Measurements from ENCODE around the gene TMEM54. TPM values are rescaled to one million over a fixed set of nuclear protein-coding genes. Genes with fewer than 3 reads are reported as not detected.

TMEM54 gene
- total and polyA plus RNA-seq, 2 of the 13 experiments (the other 11 are each of a cell fraction or from before 2014, with no cell fraction given) = 2.5 to 2.9 TPM

DNA sequence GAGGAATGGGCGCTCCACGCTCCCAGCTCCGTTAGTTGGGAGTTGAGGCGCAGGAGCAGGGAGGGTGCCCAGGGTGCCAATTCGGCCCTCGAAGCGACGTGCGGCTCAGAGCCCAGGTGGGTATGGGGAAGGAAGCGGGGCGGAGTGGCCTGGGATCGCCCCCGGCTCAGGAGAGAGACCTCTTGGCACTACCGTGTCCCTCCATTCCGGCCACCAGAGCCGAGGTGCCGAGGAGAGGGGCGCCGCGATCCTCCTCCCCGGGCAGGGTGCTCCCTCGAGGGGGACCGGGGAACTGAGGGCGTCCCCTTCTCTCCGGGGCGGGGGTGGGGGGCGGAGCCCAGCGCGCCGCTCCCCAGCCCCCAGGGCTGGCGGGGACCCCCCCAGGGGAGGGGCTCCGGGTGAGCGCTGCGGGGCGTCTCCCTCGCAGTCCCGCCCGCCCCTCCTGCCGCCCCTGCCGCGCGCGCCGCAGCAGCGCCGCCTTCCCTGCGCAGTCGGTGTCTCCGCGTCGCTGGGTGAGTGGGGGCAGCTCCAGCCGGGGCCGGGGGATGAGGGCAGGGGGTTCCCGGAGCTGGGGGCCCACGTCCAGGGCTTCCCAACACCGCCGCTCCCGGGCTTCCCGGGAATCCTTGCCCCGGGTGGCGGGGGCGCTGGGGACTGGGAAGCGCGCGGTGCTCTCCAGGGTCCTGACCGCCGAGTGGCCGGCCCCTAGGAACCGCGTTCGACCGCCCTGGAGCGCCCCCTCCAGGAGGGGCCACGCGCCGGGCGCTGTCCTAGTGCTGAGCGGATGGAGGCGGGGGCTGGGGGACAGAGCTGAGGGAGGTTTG lies 15.0 kb downstream of the TMEM54 start, which contains the start of gene HPCA (continued):
- no peak for TF ChIP-seq ZEB1 (IDR thresholded peaks at IDR 0.05; ENCODE audit: insufficient replicate concordance, low read depth)
- no peak for TF ChIP-seq HNRNPUL1 (IDR thresholded peaks at IDR 0.05; ENCODE audit: low read depth, low read length)
- no peak for TF ChIP-seq SRSF1 (optimal IDR thresholded peaks at IDR 0.05; ENCODE audit: low read depth, low read length)
- TF ChIP-seq PCBP1 (IDR thresholded peaks at IDR 0.05; ENCODE audit: borderline replicate concordance, low read depth, low read length) = 0 out of 2 replicates have a peak, but pooled peaks have one; percentile 8
- peak; percentile 99 for TF ChIP-seq EHMT2 (IDR thresholded peaks at IDR 0.05; ENCODE audit: borderline replicate concordance, low read depth, low read length)
- no peak for TF ChIP-seq SYNCRIP (IDR thresholded peaks at IDR 0.05; ENCODE audit: insufficient read depth, low read depth, low read length)
- no peak for TF ChIP-seq POLR2G (IDR thresholded peaks at IDR 0.05; ENCODE audit: low read depth, low read length)
- peak; percentile 78 for TF ChIP-seq THAP11 (CRISPR knock-in tag; IDR thresholded peaks at IDR 0.05)
- peak; percentile 99 for TF ChIP-seq KLF11 (CRISPR knock-in tag; IDR thresholded peaks at IDR 0.05)
- TF ChIP-seq MBD4 (IDR thresholded peaks at IDR 0.05; ENCODE audit: borderline replicate concordance, low read length) = no peak
- TF ChIP-seq, protein P1, sequence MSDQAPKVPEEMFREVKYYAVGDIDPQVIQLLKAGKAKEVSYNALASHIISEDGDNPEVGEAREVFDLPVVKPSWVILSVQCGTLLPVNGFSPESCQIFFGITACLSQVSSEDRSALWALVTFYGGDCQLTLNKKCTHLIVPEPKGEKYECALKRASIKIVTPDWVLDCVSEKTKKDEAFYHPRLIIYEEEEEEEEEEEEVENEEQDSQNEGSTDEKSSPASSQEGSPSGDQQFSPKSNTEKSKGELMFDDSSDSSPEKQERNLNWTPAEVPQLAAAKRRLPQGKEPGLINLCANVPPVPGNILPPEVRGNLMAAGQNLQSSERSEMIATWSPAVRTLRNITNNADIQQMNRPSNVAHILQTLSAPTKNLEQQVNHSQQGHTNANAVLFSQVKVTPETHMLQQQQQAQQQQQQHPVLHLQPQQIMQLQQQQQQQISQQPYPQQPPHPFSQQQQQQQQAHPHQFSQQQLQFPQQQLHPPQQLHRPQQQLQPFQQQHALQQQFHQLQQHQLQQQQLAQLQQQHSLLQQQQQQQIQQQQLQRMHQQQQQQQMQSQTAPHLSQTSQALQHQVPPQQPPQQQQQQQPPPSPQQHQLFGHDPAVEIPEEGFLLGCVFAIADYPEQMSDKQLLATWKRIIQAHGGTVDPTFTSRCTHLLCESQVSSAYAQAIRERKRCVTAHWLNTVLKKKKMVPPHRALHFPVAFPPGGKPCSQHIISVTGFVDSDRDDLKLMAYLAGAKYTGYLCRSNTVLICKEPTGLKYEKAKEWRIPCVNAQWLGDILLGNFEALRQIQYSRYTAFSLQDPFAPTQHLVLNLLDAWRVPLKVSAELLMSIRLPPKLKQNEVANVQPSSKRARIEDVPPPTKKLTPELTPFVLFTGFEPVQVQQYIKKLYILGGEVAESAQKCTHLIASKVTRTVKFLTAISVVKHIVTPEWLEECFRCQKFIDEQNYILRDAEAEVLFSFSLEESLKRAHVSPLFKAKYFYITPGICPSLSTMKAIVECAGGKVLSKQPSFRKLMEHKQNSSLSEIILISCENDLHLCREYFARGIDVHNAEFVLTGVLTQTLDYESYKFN (CRISPR knock-in tag; conservative IDR thresholded peaks at IDR 0.05) = no peak; the same call in 1 of the 2 replicates
- TF ChIP-seq MED8 (CRISPR knock-in tag; IDR thresholded peaks at IDR 0.05; ENCODE audit: insufficient replicate concordance) = peak; percentile 54
- TF ChIP-seq, protein P2, sequence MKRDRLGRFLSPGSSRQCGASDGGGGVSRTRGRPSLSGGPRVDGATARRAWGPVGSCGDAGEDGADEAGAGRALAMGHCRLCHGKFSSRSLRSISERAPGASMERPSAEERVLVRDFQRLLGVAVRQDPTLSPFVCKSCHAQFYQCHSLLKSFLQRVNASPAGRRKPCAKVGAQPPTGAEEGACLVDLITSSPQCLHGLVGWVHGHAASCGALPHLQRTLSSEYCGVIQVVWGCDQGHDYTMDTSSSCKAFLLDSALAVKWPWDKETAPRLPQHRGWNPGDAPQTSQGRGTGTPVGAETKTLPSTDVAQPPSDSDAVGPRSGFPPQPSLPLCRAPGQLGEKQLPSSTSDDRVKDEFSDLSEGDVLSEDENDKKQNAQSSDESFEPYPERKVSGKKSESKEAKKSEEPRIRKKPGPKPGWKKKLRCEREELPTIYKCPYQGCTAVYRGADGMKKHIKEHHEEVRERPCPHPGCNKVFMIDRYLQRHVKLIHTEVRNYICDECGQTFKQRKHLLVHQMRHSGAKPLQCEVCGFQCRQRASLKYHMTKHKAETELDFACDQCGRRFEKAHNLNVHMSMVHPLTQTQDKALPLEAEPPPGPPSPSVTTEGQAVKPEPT (CRISPR knock-in tag; IDR thresholded peaks at IDR 0.05; ENCODE audit: low read depth) = peak; percentile 87
- TF ChIP-seq PCBP2 (optimal IDR thresholded peaks at IDR 0.05; ENCODE audit: low read depth, low read length, poor library complexity, severe bottlenecking) = no peak
- TF ChIP-seq ZBTB42 (CRISPR knock-in tag; IDR thresholded peaks at IDR 0.05) = peak; percentile 92; the same call in 1 of the 2 replicates
- TF ChIP-seq ZKSCAN5 (CRISPR knock-in tag; IDR thresholded peaks at IDR 0.05) = no peak
- no peak for TF ChIP-seq ZZZ3 (CRISPR knock-in tag; IDR thresholded peaks at IDR 0.05; ENCODE audit: borderline replicate concordance)
- TF ChIP-seq CHD2 (IDR thresholded peaks at IDR 0.05; ENCODE audit: low read depth, low read length) = no peak
- peak; percentile 93 for TF ChIP-seq GZF1 (CRISPR knock-in tag; IDR thresholded peaks at IDR 0.05)
- peak; percentile 62; the same call in 1 of the 2 replicates for TF ChIP-seq PAX8 (CRISPR knock-in tag; IDR thresholded peaks at IDR 0.05; ENCODE audit: borderline replicate concordance)
- TF ChIP-seq POGZ (CRISPR knock-in tag; IDR thresholded peaks at IDR 0.05) = no peak
- TF ChIP-seq ZNF652 (CRISPR knock-in tag; IDR thresholded peaks at IDR 0.05; ENCODE audit: borderline replicate concordance, low read depth) = peak; percentile 52
- peak; percentile 56 for TF ChIP-seq STAG1 (CRISPR knock-in tag; IDR thresholded peaks at IDR 0.05)
- no peak for TF ChIP-seq RORA (CRISPR knock-in tag; IDR thresholded peaks at IDR 0.05)
- peak; percentile 97 for TF ChIP-seq ZNF841 (CRISPR knock-in tag; IDR thresholded peaks at IDR 0.05; ENCODE audit: borderline replicate concordance)
- TF ChIP-seq ZBTB8A (CRISPR knock-in tag; IDR thresholded peaks at IDR 0.05; ENCODE audit: borderline replicate concordance, low read depth) = 0 out of 2 replicates have a peak, but pooled peaks have one; percentile 67
